HEK293T (cell line): ENCODE data around the gene POMP.
"Not testable (repeated sequence)": the region's sequence is repeated elsewhere in the genome, so short reads cannot be mapped to it uniquely, and the experiment has no call there.

Experiments
- CTCF ChIA-PET: fragments of 350-600 bp; formaldehyde crosslinking; extraction: SDS; loops from one replicate; lab custom pipeline; 2021; ENCODE audit warnings: antibody characterized with exemption, inconsistent platforms; lab: Yijun Ruan, JAX
- POLR2A ChIA-PET: fragments of 350-600 bp; formaldehyde crosslinking; extraction: SDS; loops from one replicate; lab custom pipeline; 2020; ENCODE audit warnings: antibody characterized with exemption, inconsistent platforms; lab: Yijun Ruan, JAX
- DNase-seq: peaks from one replicate; pipeline ENCODE4 v3.0.0; 2012; ENCODE audit warnings: mixed read lengths; ENCODE audit errors: extremely low spot score
- ARNT ChIP-seq: fragments of 450-650 bp; IDR thresholded peaks from 2 replicates; pipeline ENCODE4 v1.6.1; 2017; ENCODE audit warnings: mild to moderate bottlenecking
- BHLHE40 ChIP-seq: fragments of 450-650 bp; IDR thresholded peaks from 2 replicates; pipeline ENCODE4 v1.6.1; 2016; ENCODE audit warnings: mild to moderate bottlenecking, moderate library complexity, borderline replicate concordance
- CTBP1 ChIP-seq: fragments of 450-650 bp; IDR thresholded peaks from 2 replicates; pipeline ENCODE4 v1.6.1; 2016; ENCODE audit warnings: borderline replicate concordance
- ELF4 ChIP-seq: fragments of 450-650 bp; IDR thresholded peaks from 2 replicates; pipeline ENCODE4 v1.6.1; 2017; ENCODE audit warnings: antibody characterized with exemption
- FOXA1 ChIP-seq: fragments of 450-650 bp; IDR thresholded peaks from 2 replicates; pipeline ENCODE4 v1.6.1; 2016; ENCODE audit warnings: mild to moderate bottlenecking
- FOXK2 ChIP-seq: fragments of 450-650 bp; IDR thresholded peaks from 2 replicates; pipeline ENCODE4 v1.6.1; 2016; ENCODE audit warnings: mild to moderate bottlenecking
- FOXM1 ChIP-seq: fragments of 450-650 bp; IDR thresholded peaks from 2 replicates; pipeline ENCODE4 v1.6.1; 2017; ENCODE audit warnings: mild to moderate bottlenecking, borderline replicate concordance
- HDGF ChIP-seq: fragments of 450-650 bp; IDR thresholded peaks from 2 replicates; pipeline ENCODE4 v1.6.1; 2017; ENCODE audit warnings: antibody characterized with exemption, borderline replicate concordance
- L3MBTL2 ChIP-seq: fragments of 450-650 bp; conservative IDR thresholded peaks from 2 replicates; pipeline ENCODE4 v1.6.1; 2016; ENCODE audit warnings: mild to moderate bottlenecking
- LEF1 ChIP-seq: fragments of 450-650 bp; IDR thresholded peaks from 2 replicates; pipeline ENCODE4 v1.6.1; 2017; ENCODE audit warnings: mild to moderate bottlenecking, borderline replicate concordance
- NFRKB ChIP-seq: fragments of 450-650 bp; IDR thresholded peaks from 2 replicates; pipeline ENCODE4 v1.6.1; 2016; ENCODE audit warnings: mild to moderate bottlenecking, moderate library complexity
- SP1 ChIP-seq: fragments of 450-650 bp; IDR thresholded peaks from 2 replicates; pipeline ENCODE4 v1.6.1; 2017
- SUZ12 ChIP-seq: fragments of 450-650 bp; IDR thresholded peaks from 2 replicates; pipeline ENCODE4 v1.6.1; 2016; ENCODE audit warnings: mild to moderate bottlenecking
- TARDBP ChIP-seq: fragments of 450-650 bp; IDR thresholded peaks from 2 replicates; pipeline ENCODE4 v1.6.1; 2016
- ZNF384 ChIP-seq: fragments of 450-650 bp; IDR thresholded peaks from 2 replicates; pipeline ENCODE4 v1.6.1; 2016
- TF ChIP-seq, protein P1 (sequence below): fragments of 450-650 bp; IDR thresholded peaks from 2 replicates; pipeline ENCODE4 v1.6.1; 2016

Gene POMP

DNA sequence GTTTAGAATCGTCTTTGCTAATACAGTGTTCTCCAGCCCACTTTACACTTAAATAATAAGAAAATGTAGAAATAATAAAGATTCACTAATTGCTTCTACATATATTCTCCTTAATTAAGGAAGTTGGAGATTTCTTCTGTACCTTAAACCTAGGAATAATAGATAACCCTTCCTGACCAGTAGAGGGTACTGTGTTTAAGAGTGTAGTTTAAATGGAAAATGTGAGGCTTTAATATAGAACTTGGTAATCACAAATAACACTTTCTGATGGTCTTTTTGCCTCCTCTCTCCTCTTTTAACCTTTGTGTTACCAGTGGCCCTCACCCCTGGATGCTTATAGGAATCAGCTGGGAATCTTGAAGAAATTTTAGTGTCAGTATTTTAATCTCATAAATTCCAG is 20.7 kb downstream of the POMP start:
- ChIA-PET POLR2A (no interaction called here), CTCF (interaction anchor here (0.7 kb wide), 1 partner anchor 22 kb away, joined by 3 read pairs; no protein-coding TSS in a partner anchor)
- TF ChIP-seq NFRKB (no peak), ZNF384 (no peak), BHLHE40 (no peak), SUZ12 (no peak), TARDBP (no peak), FOXM1 (no peak), ELF4 (no peak), HDGF (no peak), CTBP1 (no peak), FOXK2 (no peak), SP1 (no peak), FOXA1 (no peak), ARNT (no peak), LEF1 (no peak), L3MBTL2 (no peak)
- TF ChIP-seq, protein P1, sequence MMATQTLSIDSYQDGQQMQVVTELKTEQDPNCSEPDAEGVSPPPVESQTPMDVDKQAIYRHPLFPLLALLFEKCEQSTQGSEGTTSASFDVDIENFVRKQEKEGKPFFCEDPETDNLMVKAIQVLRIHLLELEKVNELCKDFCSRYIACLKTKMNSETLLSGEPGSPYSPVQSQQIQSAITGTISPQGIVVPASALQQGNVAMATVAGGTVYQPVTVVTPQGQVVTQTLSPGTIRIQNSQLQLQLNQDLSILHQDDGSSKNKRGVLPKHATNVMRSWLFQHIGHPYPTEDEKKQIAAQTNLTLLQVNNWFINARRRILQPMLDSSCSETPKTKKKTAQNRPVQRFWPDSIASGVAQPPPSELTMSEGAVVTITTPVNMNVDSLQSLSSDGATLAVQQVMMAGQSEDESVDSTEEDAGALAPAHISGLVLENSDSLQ, result no peak
- no peak for DNase-seq

DNA sequence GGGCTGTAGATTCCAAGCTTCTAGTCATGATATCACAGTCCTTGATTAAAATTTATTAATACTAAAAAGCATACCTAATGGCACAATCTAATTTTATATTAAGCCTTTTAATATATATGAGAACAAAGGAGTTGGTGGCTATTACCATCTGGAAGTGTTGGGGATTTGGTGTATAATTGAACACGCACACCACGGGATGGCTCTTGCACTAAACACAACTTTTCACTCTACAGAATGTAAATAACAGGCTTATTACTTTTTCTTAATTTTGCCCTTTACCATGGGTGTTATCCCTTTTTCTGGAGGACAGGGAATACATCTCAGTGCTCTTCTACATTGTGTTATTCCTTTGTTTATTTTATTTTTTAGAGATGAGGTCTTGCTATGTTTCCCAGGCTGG is 21.6 kb downstream of the POMP start:
- CTCF ChIA-PET, result interaction anchor here (0.7 kb wide), 1 partner anchor 23 kb away, joined by 3 read pairs; no protein-coding TSS in a partner anchor
- POLR2A ChIA-PET, result no interaction called here
- no peak for TF ChIP-seq TARDBP
- TF ChIP-seq ZNF384, result no peak
- no peak for TF ChIP-seq ARNT
- TF ChIP-seq L3MBTL2, result no peak
- no peak for TF ChIP-seq ELF4
- TF ChIP-seq FOXK2, result no peak
- TF ChIP-seq, protein P1, result no peak
- no peak for TF ChIP-seq LEF1
- TF ChIP-seq FOXM1, result no peak
- TF ChIP-seq SUZ12, result no peak
- no peak for TF ChIP-seq NFRKB
- TF ChIP-seq CTBP1, result no peak
- TF ChIP-seq FOXA1, result no peak
- no peak for TF ChIP-seq BHLHE40
- no peak for DNase-seq

DNA sequence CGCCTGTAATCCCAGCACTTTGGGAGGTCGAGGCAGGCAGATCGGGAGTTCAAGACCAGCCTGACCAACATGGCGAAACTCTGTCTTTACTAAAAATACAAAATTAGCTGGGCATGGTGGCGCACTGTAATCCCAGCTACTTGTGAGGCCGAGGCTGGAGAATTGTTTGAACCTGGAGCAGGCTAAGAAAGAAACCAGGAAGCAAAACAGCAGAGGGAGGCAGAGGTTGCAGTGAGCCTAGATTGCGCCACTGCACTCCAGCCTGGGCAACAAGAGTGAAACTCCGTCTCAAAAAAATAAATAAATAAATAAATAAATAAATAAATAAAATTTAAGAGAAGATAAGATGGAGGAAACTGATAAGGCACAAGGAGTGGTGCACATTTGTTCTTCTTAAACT is 24.2 kb downstream of the POMP start:
- POLR2A ChIA-PET, DNase-seq, CTCF ChIA-PET: not testable (repeated sequence)

DNA sequence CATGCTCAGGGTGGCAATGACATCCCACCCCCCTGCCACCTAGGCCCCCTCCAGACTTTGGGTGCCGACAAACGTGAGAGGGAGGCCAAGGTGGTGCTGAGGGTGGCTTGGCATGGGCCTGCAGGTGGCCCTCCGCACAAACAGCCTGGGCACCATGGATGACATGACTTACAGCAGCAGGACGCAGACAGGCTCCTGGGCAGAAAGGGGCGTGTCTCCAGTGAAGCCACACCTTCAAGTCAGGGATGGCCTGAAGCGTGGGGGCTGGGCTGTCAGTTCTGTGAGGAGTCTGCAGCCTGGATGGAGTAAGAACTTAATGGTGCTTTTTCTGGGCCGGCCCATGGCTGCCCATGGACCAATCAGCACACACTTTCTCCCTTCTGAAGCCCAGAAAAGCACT is 25.3 kb downstream of the POMP start:
- TF ChIP-seq FOXA1, result no peak
- TF ChIP-seq FOXM1, result no peak
- TF ChIP-seq FOXK2, result no peak
- TF ChIP-seq L3MBTL2, result no peak
- no peak for TF ChIP-seq ZNF384
- no peak for TF ChIP-seq TARDBP
- TF ChIP-seq LEF1, result no peak
- no peak for TF ChIP-seq SUZ12
- TF ChIP-seq BHLHE40, result no peak
- no peak for TF ChIP-seq CTBP1
- TF ChIP-seq ARNT, result no peak
- TF ChIP-seq SP1, result no peak
- TF ChIP-seq, protein P1, result no peak
- no peak for TF ChIP-seq ELF4
- TF ChIP-seq HDGF, result no peak
- no peak for TF ChIP-seq NFRKB
- ChIA-PET POLR2A (no interaction called here), CTCF (no interaction called here)
- no peak for DNase-seq

DNA sequence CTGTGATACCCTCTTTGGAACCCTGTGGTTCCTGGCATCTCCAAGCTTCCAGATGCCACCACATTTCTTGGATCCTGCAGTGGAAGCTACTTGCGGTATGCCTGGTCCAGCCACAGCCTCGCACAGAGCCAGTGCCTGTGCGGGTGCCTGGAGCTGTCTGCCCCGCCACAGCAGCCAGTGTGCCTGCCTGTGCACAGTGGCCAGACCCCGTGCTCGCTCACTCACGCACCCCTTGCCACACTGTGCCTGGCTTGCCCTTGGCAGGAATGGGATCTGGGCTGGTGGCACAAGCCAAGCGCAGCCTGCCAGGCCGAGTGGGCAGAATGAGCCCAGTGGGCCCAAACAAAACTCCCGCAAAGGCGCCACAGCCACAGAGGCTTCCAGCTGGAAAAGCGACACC is 26.2 kb downstream of the POMP start:
- POLR2A ChIA-PET, result interaction anchor here (0.9 kb wide), 1 partner anchor 34 kb away, joined by 3 read pairs; the partner anchor contains the start of gene SLC46A3
- TF ChIP-seq HDGF (no peak), NFRKB (no peak), TARDBP (no peak), SUZ12 (no peak), L3MBTL2 (no peak), CTBP1 (no peak)
- DNase-seq, result no peak
- CTCF ChIA-PET, result no interaction called here

DNA sequence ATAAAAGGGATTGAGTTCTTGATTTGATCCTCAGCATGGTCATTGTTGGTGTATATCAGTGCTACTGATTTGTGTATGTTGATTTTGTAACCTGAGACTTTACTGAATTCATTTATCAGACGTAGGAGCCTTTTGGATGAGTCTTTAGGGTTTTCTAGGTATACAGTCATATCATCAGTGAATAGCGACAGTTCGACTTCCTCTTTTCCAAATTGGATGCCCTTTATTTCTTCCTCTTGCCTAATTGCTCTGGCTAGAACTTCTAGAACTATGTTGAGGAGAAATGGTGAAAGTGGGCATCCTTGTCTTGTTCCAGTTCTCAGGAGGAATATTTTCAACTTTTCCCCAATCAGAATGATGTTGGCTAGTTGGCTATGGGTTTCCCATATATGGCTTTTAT is 27.0 kb downstream of the POMP start:
- TF ChIP-seq SP1 (no peak), TARDBP (no peak), SUZ12 (no peak), BHLHE40 (no peak), FOXA1 (no peak), CTBP1 (no peak), L3MBTL2 (no peak), HDGF (no peak), ELF4 (no peak)
- DNase-seq, result no peak
- CTCF ChIA-PET, result no interaction called here
- POLR2A ChIA-PET, result interaction anchor here (0.9 kb wide), 1 partner anchor 33 kb away, joined by 3 read pairs; the partner anchor contains the start of gene SLC46A3

DNA sequence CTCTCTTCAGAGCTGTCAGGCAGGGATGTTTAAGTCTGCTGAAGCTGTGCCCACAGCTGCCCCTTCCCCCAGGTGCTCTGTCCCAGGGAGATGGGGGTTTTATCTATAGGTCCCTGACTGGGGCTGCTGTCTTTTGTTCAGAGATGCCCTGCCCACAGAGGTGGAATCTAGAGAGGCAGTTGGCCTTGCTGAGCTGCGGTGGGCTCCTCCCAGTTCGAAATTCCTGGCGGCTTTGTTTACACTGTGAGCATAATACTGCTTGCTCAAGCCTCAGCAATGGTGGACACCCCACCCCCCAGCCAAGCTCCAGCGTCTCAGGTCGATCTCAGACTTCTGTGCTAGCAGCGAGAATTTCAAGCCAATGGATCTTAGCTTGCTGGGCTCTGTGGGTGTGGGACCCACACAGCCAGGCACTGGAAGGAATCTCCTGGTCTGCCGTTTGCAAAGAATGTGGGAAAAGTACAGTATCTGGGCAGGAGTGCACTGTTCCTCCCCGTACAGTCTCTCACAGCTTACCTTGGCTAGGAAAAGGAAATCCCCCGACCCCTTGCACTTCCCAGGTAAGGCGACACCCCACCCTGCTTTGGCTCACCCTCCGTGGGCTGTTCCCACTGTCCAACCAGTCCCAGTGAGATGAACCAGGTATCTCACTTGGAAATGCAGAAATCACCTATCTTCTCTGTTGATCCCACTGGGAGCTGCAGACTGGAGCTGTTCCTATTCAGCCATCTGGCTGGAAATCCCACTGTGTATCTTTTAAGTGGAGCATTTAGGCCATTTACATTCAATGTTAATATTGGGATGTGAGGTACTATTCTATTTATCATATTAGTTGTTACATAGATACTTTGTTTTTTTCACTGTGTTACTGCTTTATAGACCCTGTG is 34.9 kb downstream of the POMP start:
- not testable (repeated sequence) for DNase-seq
- CTCF ChIA-PET, result interaction anchor here (0.6 to 1.2 kb wide), 2 partner anchors 10 to 863 kb away, joined by 3 to 4 read pairs; no protein-coding TSS in a partner anchor
- POLR2A ChIA-PET, result interaction anchor here (0.6 to 1.1 kb wide), 4 partner anchors 12 to 147 kb away, joined by 3 to 4 read pairs (median 3); partner anchors contain the start of gene SLC46A3
